Measurements from ENCODE around the gene AGBL4. TPM values are rescaled to one million over a fixed set of nuclear protein-coding genes. Genes with fewer than 3 reads are reported as not detected.

Gene AGBL4
- total RNA-seq, 1 donor from 2014 or later = not detected

- H3K27ac ChIP-seq = peak overlapping the region in 1 of 2 donors; percentile 13
- no peaks in the 10 kb centered on the region for H3K36me3 ChIP-seq
- no peak for DNase-seq (ENCODE audit: low spot score in 2 of 2)
- intact Hi-C loops (cut with DNase I) = no loop called here
- no peak overlapping the region for H3K4me3 ChIP-seq
- H3K9me3 ChIP-seq = no peaks in the 10 kb centered on the region
- peaks cover 0 to 3% of the 10 kb centered on the region in 2 donors for H3K4me1 ChIP-seq
- TF ChIP-seq CTCF (IDR thresholded peaks at IDR 0.05) = no peak
- no peaks in the 10 kb centered on the region for H3K27me3 ChIP-seq
These were observed 1082.6 kb downstream of the AGBL4 start for GRCh38 chr1:48940962-48941732.

- TF ChIP-seq CTCF (IDR thresholded peaks at IDR 0.05) = no peak
- intact Hi-C loops (cut with DNase I) = no loop called here
These were observed 1083.4 kb downstream of the AGBL4 start for GRCh38 chr1:48940354-48940753.

GRCh38 chr1:48939828-48940227 is 1083.9 kb downstream of the AGBL4 start:
- Histone ChIP-seq H3K4me3 (no peak overlapping the region), H3K27ac (no peak overlapping the region), H3K27me3 (no peaks in the 10 kb centered on the region), H3K9me3 (no peaks in the 10 kb centered on the region), H3K36me3 (no peaks in the 10 kb centered on the region), H3K4me1 (peaks cover 0 to 3% of the 10 kb centered on the region in 2 donors)
- intact Hi-C loops (cut with DNase I) = no loop called here
- DNase-seq (ENCODE audit: low spot score in 2 of 2) = no peak
- TF ChIP-seq CTCF (IDR thresholded peaks at IDR 0.05) = no peak

More at GRCh38 chr1:48940354-48940753, 1083.4 kb downstream of the AGBL4 start:
- Histone ChIP-seq H3K27ac (no peak overlapping the region), H3K9me3 (no peaks in the 10 kb centered on the region), H3K4me1 (peaks cover 0 to 3% of the 10 kb centered on the region in 2 donors), H3K4me3 (no peak overlapping the region), H3K27me3 (no peaks in the 10 kb centered on the region), H3K36me3 (no peaks in the 10 kb centered on the region)
- no peak for DNase-seq (ENCODE audit: low spot score in 2 of 2)

- Histone ChIP-seq H3K36me3 (no peaks in the 10 kb centered on the region), H3K27ac (no peak overlapping the region), H3K9me3 (no peaks in the 10 kb centered on the region), H3K27me3 (no peaks in the 10 kb centered on the region), H3K4me3 (no peak overlapping the region), H3K4me1 (peaks cover 0 to 3% of the 10 kb centered on the region in 2 donors)
- DNase-seq (ENCODE audit: low spot score in 2 of 2) = no peak
- intact Hi-C loops (cut with DNase I) = no loop called here
- no peak for TF ChIP-seq CTCF (IDR thresholded peaks at IDR 0.05)
These were observed 1084.7 kb downstream of the AGBL4 start for GRCh38 chr1:48939042-48939441.

GRCh38 chr1:48937732-48938131 is 1086.0 kb downstream of the AGBL4 start:
- intact Hi-C loops (cut with DNase I) = no loop called here
- Histone ChIP-seq H3K27me3 (no peaks in the 10 kb centered on the region), H3K36me3 (no peaks in the 10 kb centered on the region), H3K4me3 (no peak overlapping the region), H3K4me1 (no peaks in the 10 kb centered on the region), H3K27ac (no peak overlapping the region), H3K9me3 (no peaks in the 10 kb centered on the region)
- DNase-seq (ENCODE audit: low spot score in 2 of 2) = no peak
- no peak for TF ChIP-seq CTCF (IDR thresholded peaks at IDR 0.05)
